B cell (primary cell): ENCODE results near the gene MYLK3.

Experiments used
- EZH2 ChIP-seq: IDR thresholded peaks from 2 replicates; pipeline ENCODE4 v1.6.1; 2012; ENCODE audit warnings: borderline replicate concordance, low read depth, mild to moderate bottlenecking, moderate library complexity, low read length; ENCODE audit not compliant: insufficient read depth, poor library complexity, severe bottlenecking
- TF ChIP-seq, protein P1 (sequence below): fragments of 200-600 bp; IDR thresholded peaks from one replicate; pipeline ENCODE4 v1.8.0; 2022; ENCODE audit warnings: antibody characterized with exemption, mild to moderate bottlenecking

DNA sequence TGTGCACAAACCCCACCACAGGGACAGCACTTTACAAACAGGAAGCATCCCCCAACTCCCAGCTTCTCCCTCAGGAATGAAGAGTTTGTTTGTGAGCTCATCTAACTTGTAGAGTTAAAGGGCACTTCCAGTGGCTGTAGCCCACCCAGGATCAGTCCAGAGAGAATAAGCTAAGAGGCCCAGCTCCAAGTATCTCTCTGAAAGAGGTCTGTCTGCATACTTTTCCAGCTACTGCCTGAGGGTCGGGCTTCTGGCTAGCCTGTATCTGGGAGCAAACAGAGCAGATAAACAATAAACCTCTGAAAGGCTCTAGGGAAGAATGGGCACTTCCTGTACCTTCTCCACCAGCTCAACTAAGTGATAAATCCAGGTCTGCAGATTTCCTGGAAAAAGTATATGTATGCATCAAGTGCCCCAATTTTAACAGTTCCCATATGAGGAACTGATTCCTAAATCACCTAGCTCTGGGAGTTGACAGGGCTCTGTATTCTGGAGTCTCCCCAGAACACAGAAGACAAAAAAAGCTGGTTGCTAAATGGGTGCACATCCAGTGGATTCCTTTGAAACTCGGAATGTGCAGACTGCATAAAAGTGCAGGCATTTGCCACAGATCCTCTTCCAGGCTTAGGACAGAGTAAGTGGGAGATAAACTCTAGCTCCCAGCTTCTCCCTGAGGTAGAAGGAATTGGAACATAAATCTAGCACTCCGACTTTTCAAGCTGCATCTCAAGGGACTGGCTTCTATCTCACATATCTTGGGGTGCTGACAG is 37.1 kb upstream of the MYLK3 start:
- TF ChIP-seq, protein P1, sequence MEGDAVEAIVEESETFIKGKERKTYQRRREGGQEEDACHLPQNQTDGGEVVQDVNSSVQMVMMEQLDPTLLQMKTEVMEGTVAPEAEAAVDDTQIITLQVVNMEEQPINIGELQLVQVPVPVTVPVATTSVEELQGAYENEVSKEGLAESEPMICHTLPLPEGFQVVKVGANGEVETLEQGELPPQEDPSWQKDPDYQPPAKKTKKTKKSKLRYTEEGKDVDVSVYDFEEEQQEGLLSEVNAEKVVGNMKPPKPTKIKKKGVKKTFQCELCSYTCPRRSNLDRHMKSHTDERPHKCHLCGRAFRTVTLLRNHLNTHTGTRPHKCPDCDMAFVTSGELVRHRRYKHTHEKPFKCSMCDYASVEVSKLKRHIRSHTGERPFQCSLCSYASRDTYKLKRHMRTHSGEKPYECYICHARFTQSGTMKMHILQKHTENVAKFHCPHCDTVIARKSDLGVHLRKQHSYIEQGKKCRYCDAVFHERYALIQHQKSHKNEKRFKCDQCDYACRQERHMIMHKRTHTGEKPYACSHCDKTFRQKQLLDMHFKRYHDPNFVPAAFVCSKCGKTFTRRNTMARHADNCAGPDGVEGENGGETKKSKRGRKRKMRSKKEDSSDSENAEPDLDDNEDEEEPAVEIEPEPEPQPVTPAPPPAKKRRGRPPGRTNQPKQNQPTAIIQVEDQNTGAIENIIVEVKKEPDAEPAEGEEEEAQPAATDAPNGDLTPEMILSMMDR = no peak
- TF ChIP-seq EZH2 = no peak
